ENCODE measurements around the gene GRIP1. TPM values are rescaled to one million over a fixed set of nuclear protein-coding genes. Genes with fewer than 3 reads are reported as not detected.

GRIP1 gene
- total and polyA plus RNA-seq, 12 donors, result 0.12 to 7.3 (median 1.9) TPM

DNA sequence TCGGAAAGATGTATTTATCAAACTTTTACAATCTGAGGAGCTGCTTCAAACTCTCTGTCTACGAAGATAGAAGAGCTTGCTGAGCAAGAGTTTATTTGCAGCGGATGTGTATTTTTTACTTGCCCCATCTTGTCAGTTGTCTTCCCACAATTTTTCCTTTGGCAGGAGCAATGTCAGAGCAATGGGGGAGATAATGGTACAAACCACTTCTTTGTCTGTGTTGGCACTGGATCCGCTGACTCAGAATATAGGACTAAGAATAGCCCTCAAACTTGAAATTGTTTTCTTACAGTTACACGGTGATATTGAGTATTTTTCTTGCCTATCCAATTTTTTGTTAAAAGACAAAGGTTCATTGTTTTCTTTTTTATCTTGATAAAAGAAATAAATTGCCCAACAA lies 348.9 kb downstream of the GRIP1 start:
- WGBS, 2 donors, result 72 to 74% methylated on average over 5 of the region's 5 CpGs
- no peak for TF ChIP-seq CTCF (IDR thresholded peaks at IDR 0.05)
- no peak for ATAC-seq

DNA sequence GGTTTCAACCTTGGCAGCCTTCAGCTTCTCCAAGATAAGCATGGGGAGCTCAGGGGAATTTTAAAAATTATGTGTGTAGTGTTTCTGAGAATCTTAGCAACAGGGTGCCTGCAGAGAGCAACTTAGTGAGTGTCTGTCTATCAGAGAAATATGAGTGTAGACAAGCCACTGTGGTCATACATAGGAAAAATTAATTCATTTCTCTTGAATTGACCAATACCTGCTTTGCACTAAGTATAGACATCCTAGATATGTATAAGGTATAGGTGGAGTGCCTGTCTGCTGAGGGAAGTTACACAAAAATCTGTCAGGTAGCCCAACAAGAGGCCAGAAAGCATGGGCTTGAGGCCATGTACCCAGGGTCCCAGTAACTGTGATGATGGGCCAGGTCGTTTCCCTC lies 355.9 kb downstream of the GRIP1 start:
- DNase-seq (no peak), ATAC-seq (no peak)
- Histone ChIP-seq H3K27me3 (no peaks in the 10 kb centered on the region), H3K36me3 (peaks cover 0 to 83% (median 13%) of the 10 kb centered on the region in 9 donors), H3K4me1 (peaks cover 0 to 12% (median 0%) of the 10 kb centered on the region in 9 donors), H3K27ac (no peak overlapping the region), H3K9me3 (no peaks in the 10 kb centered on the region), H3K4me3 (no peak overlapping the region)
- TF ChIP-seq CTCF (IDR thresholded peaks at IDR 0.05), result no peak
- intact Hi-C loops (cut with DNase I), result no loop called here
- 91 to 93% methylated on average over 1 of the region's 1 CpG for WGBS, 2 donors

More for the DNA sequence above, 348.9 kb downstream of the GRIP1 start:
- no peaks in the 10 kb centered on the region for H3K27me3 ChIP-seq
- peaks cover 0 to 5% (median 0%) of the 10 kb centered on the region in 9 donors for H3K4me1 ChIP-seq
- H3K4me3 ChIP-seq, result no peak overlapping the region
- DNase-seq, result no peak
- no peak overlapping the region for H3K27ac ChIP-seq
- H3K9me3 ChIP-seq, result no peaks in the 10 kb centered on the region
- H3K36me3 ChIP-seq, result peaks cover 0 to 50% (median 4%) of the 10 kb centered on the region in 9 donors
- intact Hi-C loops (cut with DNase I), result no loop called here

DNA sequence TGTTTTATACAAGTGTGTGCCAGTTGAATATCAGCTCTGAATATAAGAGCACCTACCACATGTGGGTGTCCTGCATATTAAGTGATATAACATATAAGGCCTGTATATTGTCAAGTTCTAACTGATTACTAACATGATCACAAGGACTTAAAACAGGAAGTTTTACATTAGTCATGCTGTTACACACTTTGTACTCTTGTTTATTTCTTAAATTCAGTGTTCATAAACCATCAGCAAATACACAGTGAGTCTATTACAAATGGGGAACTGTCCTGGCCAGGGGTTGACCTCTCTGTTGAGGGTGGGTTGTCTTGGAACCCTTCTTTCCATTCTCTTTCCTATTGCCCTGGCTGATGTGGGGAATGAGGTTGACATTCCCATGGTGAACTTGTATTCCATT lies 357.4 kb downstream of the GRIP1 start:
- Histone ChIP-seq H3K27me3 (no peaks in the 10 kb centered on the region), H3K4me1 (peaks cover 0 to 12% (median 0%) of the 10 kb centered on the region in 9 donors), H3K36me3 (peaks cover 0 to 77% (median 13%) of the 10 kb centered on the region in 9 donors), H3K4me3 (no peak overlapping the region), H3K9me3 (no peaks in the 10 kb centered on the region), H3K27ac (peak overlapping the region in 1 of 10 donors; percentile 28)
- DNase-seq (no peak), ATAC-seq (no peak)
- intact Hi-C loops (cut with DNase I), result no loop called here
- no peak for TF ChIP-seq CTCF (IDR thresholded peaks at IDR 0.05)

- Histone ChIP-seq H3K27ac (peak overlapping the region in 1 of 10 donors; percentile 28), H3K9me3 (no peaks in the 10 kb centered on the region), H3K36me3 (peaks cover 0 to 78% (median 13%) of the 10 kb centered on the region in 9 donors), H3K4me1 (peaks cover 0 to 12% (median 0%) of the 10 kb centered on the region in 9 donors), H3K4me3 (no peak overlapping the region), H3K27me3 (no peaks in the 10 kb centered on the region)
- DNase-seq, result no peak
- 98 to 100% methylated on average over 3 of the region's 3 CpGs for WGBS, 2 donors
- intact Hi-C loops (cut with DNase I), result no loop called here
- TF ChIP-seq CTCF (IDR thresholded peaks at IDR 0.05), result no peak
- ATAC-seq, result no peak
Measured at GRCh38 chr12:66320996-66321395, 357.9 kb downstream of the GRIP1 start.
